Renal pelvis (tissue), 4 donors: ENCODE measurements around the gene PPM1H. TPM values are rescaled to one million over a fixed set of nuclear protein-coding genes. Genes with fewer than 3 reads are reported as not detected.

Source experiments
- DNase-seq: peaks from one replicate; pipeline ENCODE4 v3.0.0-alpha.2; 2013
- polyA plus RNA-seq, 3 donors: library from polyadenylated mRNA; unstranded; fragments of 120-200 nt; gene quantifications; one replicate each; pipeline ENCODE4 v1.2.1, GENCODE V29; 2013; ENCODE audit not compliant: insufficient read length in 3 of 3

Gene PPM1H
- polyA plus RNA-seq, 3 donors, result 27.7 to 28.9 (median 27.7) TPM

DNA sequence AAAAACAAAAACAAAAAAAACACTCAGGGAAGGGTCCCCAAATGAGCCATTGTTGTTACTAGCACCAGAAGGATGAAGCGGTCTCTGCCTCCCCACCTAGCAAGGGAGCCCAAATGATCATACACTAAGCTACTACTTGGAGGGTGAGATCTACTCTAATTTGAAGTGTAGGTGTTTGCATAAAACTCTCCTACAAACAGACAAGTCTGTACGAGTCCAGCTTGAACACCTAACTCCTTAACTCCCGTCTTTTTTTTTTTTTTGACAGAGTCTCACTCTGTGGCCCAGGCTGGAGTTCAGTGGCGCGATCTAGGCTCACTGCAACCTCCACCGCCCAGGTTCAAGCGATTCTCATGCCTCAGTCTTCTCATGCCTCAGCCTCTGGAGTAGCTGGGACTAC, 132.6 kb downstream of the PPM1H start:
- no peak for DNase-seq

DNA sequence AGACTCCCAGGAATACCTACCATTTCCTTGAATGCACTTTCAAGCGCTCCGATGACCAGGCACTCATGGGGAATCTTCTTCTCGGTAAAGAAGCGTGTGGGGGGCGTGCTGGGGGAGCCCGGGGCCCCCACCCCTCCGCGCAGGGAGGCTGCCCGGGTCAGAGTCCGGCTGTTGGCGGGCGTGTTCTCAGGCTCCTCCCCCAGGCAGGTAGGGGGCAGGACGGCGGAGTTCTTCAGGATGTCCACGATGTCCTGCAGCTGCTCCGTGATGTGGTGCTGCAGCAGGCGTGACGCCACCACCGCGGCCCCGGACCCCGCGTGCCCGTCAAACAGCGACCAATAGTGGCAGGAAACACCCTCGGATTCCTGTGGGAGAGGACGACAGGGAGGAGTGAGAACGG, 133.2 kb downstream of the PPM1H start:
- DNase-seq, result no peak

DNA sequence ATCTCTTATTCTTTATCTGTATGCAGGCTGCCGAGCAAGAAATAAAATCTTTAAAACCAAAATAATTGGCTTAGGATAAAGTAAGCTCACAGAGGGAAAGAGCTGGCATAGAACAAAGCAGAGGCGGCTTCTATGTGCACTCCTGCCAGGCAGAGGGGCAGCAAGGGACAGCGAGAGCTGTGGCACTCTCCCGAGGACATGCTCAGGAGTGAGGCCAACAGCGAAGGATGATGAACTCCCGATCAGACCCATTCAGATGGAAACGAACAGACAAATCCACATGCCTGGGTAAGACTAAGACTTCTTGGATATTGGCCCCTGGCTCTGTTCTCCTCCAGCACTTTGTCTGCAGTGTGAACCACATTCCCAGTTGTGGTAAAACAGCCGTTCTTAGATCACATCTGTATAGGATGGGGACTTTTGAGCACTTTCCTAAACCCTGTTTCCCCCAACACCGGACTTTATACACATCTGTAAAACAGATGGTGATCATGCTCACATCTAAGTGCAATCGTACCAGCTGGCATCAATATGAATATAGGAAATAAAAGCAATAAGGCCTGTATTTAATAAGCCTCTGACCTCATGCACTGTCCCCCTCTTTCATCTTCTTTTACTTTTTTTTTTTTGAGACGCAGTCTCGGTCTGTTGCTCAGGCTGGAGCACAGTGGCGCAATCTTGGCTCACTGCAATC, 134.1 kb downstream of the PPM1H start:
- DNase-seq, result no peak

DNA sequence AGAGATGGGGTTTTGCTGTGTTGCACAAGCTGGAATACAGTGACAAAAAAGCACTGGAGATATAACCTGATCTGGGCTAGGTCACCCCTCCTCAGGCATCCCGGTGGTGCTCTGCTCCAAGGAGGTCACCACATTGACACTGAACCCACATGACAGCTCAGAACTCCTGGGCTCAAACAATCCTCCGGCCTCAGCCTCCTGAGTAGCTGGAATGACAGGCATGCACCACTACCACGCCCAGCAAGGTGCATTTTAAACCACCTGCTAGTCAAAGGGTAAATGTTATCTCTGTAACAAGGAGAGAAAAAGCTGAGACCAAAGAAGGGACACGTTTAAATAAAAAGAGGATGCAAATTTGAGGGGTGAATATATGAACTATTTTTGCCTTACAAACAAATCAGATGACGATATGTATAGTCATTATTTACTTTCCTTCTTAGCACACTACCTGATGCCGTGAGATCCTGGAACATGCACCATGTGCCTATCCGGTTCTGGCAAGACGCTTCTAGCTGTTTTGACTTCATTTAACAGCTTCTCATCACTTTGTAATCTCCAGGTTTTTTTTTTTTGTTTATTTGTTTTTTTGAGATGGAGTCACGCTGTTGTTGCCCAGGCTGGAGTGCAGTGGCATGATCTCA, 135.1 kb downstream of the PPM1H start:
- DNase-seq, result no peak

DNA sequence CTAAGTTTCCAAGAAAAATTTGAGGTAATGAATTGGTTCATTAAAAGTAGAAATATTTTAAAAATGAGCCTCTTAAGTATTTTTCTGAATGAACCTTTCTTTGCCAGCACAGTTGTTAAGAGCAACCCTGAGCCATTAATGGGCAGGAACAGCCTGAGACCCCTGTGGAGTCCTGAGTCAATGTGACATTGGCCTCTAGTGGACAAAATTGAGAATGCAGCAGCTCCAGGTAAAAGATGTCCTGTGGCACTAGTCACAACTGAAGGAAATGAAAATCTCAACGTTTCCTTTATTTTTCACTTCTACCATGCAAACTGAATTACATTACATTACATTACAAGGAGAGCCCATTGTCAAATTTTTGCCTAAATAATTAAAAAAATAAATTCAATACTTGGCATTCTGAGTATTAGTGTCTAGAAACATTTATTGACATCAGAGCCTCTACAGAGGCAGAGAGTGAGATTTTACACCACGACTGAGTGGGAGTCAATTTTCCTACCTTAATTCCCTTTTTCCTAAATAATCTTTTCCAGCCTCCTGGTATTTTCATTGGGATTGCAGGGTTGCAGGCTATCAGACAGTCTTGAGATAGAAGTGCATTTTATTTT, 135.7 kb downstream of the PPM1H start:
- DNase-seq, result peak; percentile 79

DNA sequence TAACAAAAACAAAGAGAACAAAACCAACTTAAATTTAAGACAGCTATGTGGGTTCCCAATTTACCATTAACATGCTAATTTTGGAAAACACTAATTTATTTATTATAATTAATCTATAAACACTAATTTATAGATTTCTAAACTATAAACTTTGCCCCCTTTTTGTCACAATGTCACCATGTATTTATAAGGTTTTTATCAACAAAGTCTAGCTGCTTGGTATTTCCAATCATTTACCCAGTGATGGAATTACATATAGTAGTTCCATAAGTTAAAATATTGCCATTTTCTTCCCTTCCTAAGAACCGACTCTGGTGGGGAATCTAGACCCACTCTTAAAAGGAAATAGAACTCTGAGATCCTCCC, 140.7 kb downstream of the PPM1H start:
- DNase-seq, result no peak

DNA sequence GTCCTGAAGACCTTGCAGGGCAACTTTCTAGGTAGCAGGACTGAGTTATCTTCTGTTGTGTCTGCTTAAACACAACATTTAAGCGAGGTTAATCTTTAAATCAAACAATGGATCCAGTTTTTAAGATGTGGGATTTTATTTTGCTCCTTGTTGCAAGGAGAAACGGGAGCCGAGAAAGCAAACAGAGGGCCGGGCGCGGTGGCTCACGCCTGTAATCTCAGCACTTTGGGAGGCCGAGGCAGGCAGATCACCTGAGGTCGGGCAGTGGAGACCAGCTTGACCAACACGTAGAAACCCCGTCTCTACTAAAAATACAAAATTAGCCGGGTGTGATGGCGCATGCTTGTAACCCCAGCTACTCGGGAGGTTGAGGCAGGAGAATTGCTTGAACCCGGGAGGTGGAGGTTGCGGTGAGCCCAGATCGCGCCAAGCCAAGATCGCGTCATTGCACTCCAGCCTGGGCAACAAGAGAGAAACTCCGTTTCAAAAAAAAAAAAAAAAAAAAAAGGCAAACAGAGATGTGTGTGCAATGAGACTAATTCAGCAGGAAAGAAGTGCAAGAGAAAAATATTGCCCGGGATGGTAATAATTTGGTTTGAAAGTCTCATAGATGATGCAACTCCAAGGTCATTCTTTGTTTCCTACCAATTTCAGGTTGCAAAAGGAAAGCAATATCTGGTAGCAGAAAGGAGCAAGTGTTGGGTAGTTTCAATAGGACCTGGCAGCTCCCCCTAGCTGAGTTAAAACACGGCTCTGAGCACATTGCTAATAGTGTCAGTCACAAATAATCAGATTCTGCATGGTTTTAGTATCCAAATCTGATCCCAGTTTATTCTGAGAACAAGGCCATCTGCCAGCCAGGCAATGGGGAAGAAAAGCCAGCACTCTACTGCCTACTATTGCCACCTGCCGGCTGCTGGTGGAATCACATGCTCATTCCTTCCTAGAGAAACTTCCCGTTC, 141.4 kb downstream of the PPM1H start:
- peak; percentile 84 for DNase-seq

DNA sequence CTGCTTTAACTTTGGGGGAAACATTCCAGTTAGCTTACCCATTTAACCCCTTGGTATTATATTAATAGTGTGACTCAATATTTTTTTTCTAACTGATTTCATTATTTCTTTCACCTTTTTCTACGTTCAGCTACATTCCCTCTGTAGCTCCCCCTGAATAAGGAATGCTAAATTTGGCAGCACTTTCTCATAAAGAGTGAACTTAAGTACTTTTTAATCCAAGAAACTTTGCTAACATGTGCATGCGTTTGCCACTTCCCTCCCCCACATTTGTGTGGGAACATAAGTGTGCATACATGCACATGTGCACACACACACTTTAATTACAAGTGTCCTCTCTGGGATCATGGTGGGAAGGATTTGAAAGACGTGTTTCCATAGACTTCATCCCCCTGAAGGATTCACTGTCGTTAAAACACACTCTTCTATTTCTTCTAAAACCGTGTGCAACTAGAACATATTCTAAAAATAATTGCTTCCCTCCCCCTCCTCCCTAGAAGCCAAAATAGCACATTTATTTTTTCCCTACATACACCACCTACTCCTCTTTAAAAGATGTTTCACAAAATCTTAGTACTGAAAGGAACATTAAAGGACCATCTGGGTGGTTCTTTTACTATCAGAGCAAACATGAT, 142.6 kb downstream of the PPM1H start:
- DNase-seq, result no peak

DNA sequence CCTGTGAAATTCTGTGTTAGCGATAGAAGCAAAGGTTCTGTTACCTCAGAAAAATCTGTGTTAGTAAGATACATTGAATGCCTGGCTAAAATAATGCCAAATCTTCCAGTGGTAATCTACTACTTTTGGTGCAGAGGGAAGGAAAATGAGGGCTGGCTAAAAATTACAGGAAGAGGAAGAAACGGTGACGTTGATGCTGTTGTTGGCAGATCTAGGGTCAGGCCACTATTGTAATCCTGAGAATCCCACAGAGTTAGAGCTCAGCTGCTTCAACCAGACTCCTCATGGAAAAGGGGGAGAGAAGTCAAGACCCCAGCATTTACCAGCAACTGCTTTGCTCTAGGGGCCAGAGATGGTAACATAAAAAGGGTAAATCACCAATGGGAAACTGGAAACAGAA, 145.1 kb downstream of the PPM1H start:
- DNase-seq, result no peak

DNA sequence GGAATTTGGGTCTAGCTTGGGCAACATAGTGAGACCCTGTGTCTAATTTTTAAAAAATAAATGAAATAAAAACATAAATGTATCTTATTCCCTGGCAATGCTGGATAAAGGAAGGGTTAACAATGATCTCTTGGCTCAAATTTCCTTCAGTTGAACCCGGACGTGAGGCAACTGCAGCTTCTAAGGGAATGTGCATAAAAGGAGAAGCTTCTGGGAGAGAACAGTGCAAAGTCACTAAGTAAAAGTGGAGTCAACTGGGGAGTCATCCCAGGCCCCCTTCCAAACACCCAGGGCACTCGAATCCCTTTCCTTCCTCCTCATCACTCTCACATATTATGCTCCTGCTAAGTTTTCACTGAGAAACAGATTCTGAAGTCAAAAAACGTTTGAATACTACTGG, 147.3 kb downstream of the PPM1H start:
- no peak for DNase-seq

DNA sequence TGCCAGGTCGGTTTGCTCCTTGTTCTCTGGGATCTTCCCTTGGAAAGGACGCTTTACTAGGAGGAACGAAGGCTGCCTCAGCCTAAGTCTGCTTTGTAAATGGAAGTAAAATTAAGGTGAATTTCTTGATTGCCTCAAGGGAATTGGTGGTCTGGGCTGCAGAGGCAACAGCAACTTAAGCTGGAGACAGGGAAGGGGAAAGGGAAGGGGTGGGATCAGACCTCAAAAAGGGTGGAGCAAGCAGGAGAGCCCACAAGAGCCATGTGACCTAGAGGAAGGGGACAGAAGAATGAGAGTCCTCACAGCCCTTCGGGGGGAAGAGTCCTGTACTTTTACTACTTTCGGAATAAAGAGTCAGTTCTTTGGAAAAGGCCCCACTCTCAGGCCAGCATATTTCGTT, 147.9 kb downstream of the PPM1H start:
- no peak for DNase-seq

DNA sequence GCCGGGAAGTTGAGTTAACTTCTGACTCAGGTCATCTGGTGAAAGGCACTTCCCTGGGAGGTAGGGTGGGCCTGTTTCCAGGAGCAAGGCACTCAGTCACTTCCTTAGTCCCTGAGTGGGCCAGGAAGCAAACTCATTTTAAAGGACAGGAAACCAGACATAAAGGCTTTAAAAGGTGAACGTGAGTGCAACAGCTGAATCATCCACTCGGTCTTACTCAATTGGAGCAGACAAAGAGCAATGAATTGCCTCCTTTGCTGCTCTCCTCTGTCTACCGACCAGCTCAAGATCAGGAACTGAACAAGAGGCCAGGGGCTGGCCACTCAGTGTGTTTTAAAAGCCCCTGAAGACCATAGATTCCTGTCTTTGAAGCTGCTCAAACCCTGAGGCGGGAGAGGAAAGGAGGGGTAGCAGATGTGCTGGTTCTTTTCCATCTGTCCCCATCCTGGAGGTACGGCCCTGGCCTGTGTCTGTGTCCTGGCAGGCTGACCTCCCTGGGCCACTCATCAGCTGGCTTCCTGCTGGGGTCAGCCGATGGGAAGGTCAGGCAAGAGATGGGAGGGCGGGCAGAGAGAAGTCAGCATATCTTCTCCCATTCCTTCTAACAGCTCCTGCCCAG, 148.9 kb downstream of the PPM1H start:
- DNase-seq, result peak; percentile 26

DNA sequence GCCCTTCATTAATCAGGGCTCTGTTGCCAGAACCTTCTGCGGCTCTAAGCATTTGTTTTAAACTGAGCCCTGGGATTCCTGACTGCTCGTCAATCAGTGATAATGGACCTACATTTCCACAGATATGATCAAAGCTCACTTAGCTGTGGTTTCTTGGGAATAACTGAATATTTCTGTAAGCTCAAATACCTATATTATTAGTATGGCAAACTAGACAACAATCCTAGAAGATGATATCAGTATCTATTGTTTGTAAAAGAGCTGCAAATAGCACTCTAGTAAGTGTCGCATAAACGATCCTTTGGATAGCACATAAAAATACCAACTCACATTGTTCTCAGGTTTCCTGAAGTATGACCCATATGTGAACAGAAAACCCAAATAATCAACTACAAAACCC, 150.4 kb downstream of the PPM1H start:
- no peak for DNase-seq

DNA sequence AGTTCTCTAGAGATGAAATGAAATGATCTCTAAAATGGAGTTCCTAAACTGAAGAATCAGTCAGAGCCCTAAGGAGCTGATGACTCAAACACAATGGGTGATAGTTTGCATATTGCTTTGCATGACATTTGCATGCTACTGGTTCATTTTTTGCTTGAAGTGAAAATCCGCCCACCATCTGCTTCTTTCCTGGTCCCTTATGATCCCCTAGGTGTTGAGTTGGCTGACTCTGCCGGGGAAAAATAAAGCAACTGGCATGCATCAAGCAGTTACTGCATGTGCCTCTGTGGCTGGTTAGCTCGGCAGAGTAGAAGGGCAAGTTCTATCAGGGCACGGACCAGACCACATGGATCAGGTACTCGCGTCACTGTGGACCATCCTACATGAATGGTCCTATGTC, 151.1 kb downstream of the PPM1H start:
- DNase-seq, result no peak

DNA sequence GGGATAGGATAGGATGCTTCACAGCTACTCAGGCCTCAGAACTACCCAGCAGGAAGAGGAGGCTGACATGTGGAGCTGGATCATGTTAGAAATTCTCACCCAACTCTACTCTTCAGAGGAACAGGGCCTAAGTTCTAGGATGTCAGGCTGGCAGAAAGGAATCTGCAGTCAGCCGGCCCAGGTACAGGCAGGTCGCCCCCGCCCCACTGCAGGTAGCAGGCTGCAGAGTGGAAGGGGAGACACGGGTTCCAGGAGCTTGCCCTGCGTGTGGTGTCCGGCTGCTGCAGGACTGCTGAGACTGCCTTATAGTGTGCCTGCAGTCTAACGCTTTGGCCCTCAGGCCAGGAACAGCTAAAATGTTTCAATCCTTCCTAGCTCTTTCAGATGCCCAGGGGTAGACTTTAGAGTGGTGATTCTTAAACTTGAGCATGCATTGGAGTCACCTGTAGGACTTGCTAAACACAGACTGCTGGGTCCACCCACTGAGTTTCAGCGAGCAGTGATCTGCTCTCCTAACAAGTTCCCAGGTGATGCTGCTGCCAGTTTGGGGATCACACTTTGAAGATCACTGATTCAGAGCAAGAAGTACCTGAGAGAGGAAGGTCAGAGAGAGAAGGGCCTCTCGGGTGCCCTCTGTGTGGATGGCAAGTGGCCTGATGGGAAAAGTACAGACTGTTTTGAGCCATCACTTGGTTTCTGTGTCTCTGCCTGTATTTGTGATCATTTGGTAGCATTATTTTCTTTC, 153.6 kb downstream of the PPM1H start:
- DNase-seq, result no peak

DNA sequence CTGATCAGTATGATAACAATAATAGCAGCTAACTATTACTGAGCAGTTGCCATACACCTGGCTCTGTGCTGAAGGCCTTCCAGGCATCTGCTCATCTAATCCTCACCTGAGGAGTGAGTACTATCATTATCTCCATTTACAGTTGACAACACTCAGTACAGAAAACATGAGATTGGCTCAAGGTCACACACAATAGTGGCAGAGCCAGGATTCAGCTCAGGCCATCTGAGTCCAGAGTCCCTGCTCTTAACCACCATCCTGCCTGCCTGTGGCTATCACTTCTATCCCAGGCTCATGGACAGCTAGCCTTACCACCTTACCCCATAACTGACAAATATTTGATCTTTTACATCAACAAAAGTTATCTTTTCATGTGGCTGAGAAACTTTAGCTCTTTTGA, 155.5 kb downstream of the PPM1H start:
- DNase-seq, result no peak

DNA sequence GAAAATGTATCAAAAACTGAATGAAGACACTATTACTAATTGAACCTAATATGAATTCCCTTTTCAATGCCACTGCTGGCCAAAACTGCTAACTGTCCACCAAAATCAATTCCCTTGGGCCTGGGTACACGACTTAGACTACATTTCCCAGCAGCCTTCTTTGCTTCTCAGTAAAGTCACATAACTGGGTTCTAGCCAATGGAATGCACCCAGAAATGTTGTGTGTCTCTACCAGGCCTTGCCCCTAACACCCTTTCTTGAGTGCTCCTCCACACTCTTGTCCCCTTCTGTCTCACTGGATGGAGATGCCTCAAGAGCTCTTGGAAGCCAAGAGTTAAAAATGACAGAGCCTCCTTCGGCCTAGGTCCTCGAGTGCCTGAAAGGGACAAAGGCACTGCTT, 156.8 kb downstream of the PPM1H start:
- DNase-seq, result no peak

DNA sequence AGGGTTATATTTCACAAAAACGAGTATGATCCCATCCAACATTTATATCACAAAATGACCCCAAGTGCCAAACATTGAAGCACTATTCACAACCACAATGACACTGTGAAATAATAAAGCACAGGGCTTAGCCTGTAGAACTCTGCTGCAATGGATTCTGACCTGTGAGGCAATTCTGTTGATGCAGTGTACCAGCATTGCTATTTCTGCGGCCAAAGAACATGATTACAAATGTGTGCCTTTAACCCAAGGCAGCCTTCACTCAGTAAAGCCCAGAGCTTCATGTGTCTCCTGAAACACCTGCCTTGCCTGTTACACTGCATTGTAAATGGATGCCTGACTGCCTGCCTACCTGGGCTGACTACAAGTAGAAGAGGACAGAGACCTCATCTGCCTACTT, 158.0 kb downstream of the PPM1H start:
- no peak for DNase-seq

DNA sequence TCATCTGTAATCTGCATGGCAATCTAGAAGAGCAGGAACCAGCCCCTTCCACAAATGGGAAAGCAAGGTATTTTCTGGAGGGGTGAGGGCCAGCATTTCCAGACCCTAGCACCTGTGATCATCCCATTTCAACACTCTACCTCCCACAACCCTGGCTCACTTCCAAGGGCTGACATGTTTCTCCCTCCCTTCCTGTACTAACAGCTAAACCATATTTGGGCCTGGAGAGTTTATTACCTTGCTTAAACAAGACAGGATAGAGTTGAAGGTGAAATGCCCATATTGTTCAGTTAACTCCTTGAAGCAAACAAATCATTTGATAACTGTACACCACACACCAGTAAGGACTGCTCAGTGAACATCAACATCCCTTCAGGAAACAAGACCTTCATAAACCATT, 158.4 kb downstream of the PPM1H start:
- no peak for DNase-seq

DNA sequence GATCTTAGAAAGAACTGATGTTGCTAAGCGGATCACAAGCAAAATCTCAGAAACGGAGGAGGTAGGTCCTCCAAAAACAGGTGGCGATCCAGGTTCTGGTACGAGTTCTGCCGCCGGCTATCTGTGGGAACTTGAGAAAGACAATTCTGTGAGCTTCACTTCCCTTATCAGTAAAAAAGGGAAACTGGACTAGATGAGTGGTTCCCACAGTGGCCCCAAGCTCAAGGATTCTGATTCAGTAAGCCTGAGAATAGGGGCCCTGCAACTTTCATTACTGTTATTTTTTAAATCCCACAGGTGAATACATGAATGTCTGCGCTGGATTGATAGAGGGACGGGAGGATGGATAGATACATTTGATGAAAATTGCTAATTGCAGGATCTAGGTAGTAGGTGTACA, 160.2 kb downstream of the PPM1H start:
- no peak for DNase-seq
